Esophagus muscularis mucosa (tissue), 3 donors: Measurements from ENCODE around the gene RFC1.

Experiments used
- CTCF ChIP-seq, 3 experiments: fragments of 200-600 bp in 2 of 3; fragments of 450-650 bp in 1 of 3; sonication (generic) in 2 of 3; IDR thresholded peaks; one replicate each; pipeline ENCODE4 v1.5.1; 2017 to 2019; ENCODE audit warnings: antibody characterized with exemption in 3 of 3, mild to moderate bottlenecking in 2 of 3, moderate library complexity in 1 of 3
- POLR2A ChIP-seq: fragments of 450-650 bp; IDR thresholded peaks from one replicate; pipeline ENCODE4 v1.6.1; 2017; ENCODE audit warnings: antibody characterized with exemption, moderate library complexity, mild to moderate bottlenecking, low read depth
- POLR2AphosphoS5 ChIP-seq, 2 donors: sonication (generic); formaldehyde crosslinking; IDR thresholded peaks; one replicate each; pipeline ENCODE4 v1.6.1; 2017; ENCODE audit warnings: antibody characterized with exemption in 2 of 2

- TF ChIP-seq CTCF (IDR thresholded peaks at IDR 0.05) (no peak), POLR2AphosphoS5 (IDR thresholded peaks at IDR 0.05) (no peak), POLR2A (no peak)
These were observed 16.8 kb downstream of the RFC1 start for GRCh38 chr4:39349326-39349725.
